Left kidney (tissue), 2 donors: ENCODE data around the gene MEIOSIN. TPM values are rescaled to one million over a fixed set of nuclear protein-coding genes. Genes with fewer than 3 reads are reported as not detected.
"Not testable (repeated sequence)": the region's sequence is repeated elsewhere in the genome, so short reads cannot be mapped to it uniquely, and the experiment has no call there.

Experiments used
- DNase-seq: peaks from one replicate; pipeline ENCODE4 v3.0.0-alpha.2; 2013
- polyA plus RNA-seq: library from polyadenylated mRNA; unstranded; fragments of 120-200 nt; gene quantifications from one replicate; pipeline ENCODE4 v1.2.1, GENCODE V29; 2013; ENCODE audit not compliant: insufficient read length

Gene MEIOSIN
- polyA plus RNA-seq, 1 donor: not detected

DNA sequence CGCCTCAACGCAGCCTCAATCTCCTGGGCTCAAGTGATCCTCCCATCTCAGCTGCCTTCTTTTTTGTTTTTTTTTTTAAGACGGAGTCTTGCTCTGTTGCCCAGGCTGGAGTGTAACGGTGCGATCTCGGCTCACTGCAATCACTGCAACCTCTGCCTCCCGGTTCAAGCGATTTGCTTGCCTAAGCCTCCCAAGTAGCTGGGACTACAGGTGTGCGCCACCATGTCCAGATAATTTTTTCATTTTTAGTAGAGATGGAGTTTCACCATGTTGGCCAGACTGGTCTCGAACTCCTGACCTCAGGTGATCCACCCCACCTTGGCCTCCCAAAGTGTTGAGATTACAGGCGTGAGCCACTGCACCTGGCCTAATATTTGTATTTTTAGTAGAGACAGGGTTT is 13.2 kb upstream of the MEIOSIN start:
- not testable (repeated sequence) for DNase-seq

DNA sequence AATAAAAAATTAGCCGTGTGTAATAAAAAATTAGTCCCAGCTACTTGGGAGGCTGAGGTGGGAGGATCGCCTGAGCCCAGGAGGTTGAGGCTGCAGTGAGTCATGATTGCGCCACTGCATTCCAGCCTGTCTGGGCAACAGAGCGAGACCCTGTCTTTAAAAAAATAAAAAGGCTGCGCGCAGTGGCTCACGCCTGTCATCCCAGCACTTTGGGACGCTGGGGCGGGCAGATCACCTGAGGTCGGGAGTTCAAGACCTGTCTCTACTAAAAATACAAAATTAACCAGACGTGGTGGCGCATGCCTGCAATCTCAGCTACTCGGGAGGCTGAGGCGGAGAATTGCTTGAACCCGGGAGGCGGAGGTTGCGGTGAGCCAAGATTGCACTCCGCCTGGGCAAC is 4.6 kb upstream of the MEIOSIN start:
- DNase-seq: not testable (repeated sequence)

DNA sequence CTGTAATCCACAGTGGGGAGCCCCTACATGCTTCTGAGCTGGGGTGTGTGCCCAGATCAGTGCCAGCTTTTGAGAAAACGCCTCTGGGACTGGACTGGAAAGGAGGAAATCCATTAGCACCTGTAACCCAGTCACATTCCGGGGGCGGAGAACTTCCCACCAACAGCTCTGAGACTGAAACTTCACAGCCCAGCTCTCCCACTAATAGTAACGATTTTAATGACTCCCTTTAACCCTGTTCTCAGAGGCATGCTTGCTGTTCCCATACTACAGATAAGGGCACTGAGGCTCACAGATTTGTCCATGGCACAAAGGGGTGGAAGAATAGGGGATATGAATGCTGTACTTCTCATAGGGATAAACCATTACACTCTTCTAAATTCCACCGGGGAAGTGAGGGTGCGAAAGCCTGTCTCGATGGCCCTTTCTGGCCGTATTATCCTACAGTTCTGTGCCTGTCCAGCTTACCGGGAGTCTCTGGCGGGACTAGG is 3.4 kb upstream of the MEIOSIN start:
- no peak for DNase-seq

DNA sequence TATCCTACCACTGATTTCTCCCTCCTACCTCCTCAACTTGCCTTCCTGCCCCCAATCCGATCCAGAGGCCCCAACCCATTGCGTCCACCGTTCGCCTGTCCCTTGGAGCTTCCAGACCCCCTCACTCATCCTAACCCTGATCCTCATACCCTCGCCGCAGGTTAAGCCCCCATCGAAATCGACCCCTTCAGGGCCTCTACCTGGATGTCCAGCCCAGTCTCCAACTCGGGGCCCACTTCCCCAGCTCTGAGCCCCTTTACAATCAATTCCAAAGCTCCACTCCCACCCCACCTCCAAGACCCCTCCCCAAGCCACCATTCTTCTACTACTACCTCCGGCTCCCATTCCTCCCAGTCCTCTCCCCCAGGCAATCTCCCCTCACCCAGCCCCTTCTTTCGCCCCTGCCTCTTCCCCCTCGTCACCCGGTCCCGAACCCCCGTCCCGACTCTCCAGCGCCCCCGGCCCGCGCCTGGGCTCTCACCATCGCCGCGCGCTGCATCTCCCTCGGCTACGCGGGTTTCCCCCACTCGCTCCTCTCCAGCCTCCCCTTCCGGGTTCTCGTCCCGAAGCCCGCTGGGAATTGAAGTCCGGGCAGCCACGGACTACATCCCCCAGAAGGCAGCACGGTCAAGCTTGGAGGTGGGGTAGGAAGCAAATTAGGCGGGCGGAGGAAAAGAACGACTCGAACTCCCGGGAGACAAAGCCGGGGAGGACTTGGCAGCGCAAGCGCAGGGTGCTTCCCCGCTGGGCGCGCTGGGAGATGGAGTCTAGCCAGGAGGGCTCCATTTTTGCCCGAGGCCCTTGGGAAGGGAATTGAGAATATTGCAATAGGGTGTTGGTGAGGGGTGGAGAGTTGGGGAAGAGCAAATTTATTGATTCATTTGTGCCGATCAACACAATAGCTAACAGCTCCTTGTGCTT is 2.6 kb upstream of the MEIOSIN start, which contains the start of gene FBXO46:
FBXO46 (minus strand) TSS at position 529 of the 921 bp plus-strand sequence. CDS start 17,401 bp downstream, outside the sequence.
- peak; percentile 97 for DNase-seq

DNA sequence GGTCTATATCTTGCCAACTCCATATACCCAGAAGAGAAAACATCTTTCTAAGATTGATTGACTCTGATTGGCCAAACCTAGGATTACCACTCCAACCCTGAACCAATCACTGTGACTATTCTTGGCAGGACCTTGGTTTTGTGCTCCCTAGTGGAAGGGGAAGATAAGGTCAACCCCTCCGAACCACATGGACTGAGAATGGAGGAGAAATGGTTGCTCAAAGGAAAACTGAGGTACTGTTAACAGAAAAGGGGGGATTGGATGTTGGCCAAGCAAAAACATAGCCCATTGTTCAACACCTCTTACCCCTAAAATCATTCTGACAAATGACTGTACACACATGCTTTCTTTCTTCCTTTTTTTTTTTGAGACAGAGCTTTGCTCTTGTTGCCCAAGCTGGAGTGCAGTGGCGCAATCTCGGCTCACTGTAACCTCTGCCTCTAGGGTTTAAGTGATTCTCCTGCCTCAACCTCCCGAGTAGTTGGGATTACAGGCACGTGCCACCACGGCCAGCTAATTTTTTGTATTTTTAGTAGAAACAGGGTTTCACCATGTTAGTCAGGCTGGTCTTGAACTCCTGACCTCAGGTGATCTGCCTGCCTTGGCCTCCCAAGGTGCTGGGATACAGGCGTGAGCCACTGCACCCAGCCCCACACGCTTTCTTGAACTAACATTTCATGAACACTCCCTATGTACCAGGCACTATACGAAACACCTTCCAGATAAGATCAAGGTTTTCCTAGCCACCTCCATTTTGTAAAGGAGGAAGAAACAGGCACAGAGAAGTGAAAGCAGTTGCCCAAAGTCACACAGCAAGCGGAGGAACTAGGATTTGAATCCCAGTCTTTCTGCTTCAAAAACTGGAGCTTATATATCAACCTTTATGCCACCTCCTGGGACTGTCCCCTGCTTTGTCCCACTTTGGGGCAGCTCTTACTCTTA is 6.5 kb downstream of the MEIOSIN start:
- DNase-seq: no peak

DNA sequence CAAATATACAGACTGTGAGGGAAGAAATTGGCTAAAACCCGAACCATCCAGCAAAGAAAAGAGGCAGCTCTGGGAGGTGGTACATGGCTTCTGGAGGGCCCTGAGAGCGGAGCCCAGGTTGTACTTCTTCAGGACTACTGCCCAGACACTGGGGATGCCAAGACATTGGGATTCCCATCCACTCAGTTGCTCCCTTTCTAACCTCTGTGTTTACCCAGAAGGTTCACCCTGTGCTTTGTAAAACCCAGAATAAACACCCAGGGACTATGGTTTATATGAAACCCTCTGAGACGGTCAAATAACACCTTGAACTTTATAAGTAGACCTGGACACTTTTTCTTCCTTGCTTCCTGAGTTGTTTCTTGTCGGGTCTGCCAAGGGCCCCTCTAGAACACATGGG is 9.7 kb downstream of the MEIOSIN start:
- no peak for DNase-seq

DNA sequence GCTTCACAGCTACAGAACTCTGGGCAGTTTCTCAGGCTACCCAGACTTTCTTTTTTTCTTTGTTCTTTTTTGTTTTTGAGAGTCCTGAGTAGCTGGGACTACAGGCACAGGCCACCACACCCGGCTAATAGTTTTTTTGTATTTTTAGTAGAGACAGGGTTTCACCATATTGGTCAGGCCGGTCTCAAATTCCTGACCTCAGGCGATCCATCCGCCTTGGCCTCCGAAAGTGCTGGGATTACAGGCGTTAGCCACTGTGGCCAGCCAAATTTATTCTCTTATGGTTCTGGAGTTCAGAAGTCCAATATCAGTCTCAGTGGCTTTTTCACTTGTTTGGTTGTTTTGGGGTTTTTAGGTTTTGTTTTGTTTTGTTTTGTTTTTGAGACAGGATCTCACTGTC is 12.4 kb downstream of the MEIOSIN start:
- no peak for DNase-seq

DNA sequence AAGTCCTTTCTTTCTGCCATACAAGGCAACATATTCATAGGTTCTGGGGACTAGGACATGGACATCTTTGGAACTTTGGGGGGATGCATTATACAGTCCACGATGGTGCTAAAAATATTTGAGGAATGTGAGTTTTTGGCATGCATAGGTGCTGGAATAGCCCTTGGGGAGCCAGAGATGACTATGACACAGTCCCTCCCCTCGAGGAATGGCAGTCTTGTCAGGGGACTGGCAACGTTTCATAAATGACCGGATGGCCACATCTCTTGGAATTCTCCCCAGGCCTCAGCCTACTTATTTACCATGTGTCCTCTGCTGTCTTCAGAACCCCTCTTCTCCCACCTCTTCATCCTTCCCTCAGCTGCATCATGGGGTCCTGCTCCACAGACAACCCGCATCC is 13.6 kb downstream of the MEIOSIN start:
- no peak for DNase-seq

DNA sequence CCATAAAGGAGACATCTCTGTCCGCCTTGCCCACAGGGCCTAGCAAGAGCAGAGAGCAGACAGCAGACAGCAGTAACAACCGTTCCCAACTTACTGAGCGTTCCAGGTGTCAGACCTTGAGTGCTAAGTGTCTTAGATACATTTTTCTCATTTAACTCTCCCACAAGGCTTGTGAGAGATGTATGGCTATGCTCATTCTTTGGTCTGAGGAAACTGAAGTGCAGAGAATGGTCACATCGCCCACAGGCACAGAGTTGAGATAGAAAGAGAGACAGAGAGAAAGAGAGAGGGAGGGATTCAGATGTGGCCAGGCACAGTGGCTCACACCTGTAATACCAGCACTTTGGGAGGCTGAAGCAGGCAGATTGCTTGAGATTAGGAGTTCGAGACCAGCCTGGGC is 14.3 kb downstream of the MEIOSIN start:
- DNase-seq: no peak

DNA sequence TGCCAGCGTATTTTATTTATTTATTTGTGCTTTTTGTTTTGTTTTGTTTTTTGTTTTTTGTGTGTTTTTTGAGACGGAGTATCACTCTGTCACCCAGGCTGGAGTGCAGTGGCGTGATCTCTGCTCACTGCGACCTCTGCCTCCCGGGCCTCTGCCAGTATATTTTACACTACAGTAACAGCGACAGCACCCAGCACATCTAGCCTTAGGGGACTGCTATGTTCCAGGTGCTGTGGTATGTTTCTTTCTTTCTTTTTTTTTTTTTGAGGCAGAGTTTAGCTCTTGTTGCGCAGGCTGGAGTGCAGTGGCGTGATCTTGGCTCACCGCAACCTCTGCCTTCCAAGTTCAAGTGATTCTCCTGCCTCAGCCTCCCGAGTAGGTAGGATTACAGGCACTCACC is 18.2 kb downstream of the MEIOSIN start:
- not testable (repeated sequence) for DNase-seq

DNA sequence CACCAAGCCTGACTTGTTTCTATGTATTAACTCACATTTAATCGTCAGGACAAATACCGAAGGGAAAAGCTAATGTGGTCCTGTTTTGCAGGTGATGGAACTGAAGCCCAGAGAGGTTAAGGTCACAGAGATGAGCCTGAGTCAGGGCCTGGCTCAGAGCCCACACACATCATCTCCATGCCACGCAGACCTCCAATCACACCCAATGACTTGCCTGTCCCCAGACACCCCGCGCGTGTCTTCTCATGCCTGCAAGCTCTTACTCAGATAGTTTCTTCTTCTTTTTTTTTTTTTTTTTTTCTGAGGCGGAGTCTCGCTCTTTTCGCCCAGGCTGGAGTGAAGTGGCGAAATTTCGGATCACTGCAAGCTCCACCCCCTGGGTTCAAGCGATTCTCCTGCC is 19.4 kb downstream of the MEIOSIN start:
- no peak for DNase-seq

DNA sequence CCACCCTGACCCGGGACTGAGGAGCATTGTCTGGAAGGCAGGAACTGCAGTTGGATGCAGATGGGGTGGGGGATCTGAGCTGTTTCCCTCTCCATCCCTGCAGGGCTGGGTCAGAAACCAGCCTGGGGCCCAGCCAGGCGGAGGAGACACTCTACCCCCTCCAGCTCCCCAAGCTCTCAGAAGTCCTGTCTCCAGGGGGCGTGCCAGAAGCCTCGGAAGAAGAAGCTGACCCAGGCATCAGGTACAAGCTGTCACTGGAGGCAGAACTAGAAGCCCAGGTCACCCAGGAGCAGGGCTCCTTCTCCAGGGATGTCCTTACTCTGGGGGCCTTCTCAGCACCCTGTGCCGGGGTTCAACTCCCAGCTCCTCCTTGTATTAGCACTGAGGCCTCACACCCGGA is 20.3 kb downstream of the MEIOSIN start:
- DNase-seq: no peak

DNA sequence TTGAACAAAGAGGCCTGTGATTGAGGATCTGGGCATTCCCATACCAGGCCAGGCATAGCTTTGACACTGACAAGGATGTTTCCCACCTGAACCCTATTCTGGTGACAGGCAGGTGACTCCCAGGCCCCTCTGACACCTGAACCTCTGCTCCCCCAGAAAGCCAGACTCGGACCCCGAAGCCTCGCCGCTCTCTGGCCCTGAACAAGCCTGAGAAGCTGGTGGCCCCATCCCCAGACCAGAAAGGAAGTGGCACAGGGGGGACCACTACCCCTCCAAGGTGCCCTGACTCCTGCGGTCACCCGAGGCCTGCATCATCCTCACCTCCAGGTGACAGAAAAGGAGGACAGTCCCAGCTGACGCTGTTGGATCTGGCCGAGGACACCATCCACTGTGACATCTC is 21.1 kb downstream of the MEIOSIN start:
- no peak for DNase-seq

DNA sequence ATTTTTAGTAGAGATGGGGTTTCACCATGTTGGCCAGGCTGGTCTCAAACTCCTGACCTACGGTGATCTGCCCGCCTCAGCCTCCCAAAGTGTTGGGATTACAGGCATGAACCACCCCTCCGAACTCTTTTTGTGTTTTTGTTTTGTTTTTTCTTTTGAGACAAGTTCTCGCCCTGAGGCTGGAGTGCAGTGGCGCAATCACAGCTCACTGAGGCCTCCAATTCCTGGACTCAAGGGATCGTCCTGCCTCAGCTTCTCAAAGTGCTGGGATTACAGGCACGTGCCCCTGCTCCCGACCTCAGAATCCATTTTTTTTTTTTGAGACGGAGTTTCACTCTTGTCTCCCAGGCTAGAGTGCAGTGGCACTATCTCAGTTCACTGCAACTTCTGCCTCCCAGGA is 24.5 kb downstream of the MEIOSIN start:
- DNase-seq: no peak

DNA sequence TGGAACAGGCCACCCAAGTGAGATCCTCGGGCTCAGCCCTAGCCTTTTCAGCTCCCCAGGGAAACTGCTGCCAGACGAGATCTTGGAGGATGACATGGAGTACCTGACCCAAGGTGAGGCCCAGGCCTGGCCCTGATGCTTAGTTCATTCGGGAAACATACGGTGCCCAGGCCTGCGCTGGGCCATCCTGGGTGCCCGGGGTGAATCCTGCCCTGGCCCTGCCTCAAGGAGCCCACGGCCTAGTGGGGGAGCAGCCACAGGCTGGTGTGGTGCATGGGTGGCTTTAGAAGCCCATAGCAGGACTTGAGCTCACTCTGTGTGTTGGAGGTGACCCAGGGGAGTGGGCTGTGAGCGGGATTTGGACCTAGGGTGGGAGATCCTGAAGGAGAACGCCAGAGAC is 25.7 kb downstream of the MEIOSIN start:
- DNase-seq: no peak

DNA sequence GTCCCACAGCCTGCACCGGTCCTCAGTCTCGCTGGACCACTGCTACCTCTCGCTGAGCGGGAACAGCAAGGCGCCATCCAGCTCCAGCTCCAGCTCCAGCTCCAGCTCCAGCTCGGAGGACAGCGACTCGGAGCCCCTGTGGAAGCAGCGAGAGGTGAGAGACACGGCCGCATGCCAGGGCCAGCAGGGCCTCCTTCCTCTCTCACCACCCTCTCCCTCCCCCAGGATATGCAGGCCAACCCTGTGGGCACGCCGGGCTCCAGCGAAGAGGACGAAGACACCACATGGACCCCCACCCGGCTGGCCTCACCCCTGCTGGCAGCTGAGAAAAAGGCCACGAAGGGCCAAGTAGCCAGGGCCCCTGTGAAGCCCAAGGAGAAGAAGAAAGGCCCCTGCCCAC is 28.5 kb downstream of the MEIOSIN start:
- DNase-seq: no peak

DNA sequence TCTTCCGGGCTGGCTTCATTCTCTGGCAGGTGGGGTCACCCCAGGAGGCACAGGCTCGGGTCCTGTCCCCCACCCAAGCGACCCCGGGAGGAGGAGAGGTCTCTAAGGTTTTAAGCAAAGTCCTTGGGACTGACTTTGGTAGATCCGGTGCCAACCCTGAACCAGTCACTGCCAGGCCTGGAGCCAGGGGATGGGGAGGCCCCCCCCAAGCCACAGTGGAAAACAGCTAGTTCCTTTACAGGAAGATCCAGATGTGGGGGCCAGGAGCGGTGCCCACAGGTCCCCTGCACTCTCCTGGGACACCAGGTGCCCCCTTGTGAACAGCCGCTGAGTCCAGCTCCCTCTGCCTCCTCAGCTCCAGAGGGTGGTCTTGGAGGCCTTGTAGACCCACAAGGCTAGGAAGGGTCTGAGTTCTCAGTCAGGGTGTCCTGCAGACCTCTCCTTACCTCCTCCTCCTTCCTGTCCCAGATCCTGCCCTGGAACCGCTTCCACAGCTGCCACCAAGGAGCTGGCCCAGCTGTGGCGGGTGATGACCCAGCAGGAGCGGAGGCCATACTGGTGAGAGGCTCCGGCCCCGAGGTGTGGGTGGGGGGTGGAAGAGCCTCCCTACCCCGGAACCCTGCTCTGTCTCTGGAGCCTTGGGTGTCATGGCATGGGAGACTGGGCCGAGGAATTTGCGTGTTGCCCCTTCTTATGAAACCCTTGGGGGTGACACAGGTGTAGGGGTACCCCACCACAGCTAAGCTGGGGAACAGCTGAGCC is 29.8 kb downstream of the MEIOSIN start:
- no peak for DNase-seq

DNA sequence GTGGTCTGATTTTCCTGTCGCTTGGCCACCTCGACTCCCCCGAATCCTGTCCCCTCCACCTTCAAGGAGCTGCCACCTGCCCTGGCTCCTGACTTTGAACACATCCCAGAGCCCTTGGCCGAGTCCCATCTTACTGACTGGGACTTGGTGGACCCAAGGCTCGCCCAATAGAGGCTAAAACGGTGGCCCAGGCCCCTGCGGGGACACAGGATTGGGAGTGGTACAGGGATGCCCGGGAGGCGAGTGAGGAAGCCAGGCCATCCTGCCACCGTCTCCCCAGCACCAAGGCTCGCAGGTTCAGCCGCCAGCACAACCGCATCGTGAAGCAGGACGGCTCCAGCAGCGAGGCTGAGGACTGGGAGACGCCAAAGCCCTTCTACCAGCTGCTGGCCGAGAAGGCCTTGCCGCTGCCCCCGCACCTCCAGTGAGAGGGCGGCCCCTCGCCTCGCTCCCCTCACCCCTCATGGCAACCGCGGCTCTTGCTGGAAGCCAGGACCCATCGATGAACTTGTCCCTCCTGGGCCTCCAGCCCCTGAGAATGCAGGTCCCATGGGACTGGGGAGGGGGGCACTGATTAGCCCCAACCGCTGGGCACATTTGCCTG is 30.6 kb downstream of the MEIOSIN start:
- no peak for DNase-seq

DNA sequence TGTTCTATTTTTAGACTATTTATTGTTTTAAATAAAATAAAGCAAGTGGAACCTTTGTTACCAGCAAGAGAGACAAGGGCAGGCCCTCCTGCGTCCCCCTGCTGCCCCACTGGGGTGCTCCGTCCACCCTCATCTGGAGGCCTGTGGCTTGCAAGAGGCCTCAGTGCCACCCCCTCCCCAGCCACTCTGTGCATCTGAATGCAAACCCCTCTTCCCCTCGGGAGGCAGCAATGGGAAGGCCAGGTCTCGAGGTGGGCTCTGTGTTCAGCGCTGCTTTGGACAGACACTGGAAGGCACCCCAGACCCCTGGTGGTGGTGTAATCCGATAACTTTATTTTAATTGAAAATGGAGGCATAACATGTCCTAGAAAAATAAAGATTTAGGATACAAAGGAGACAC is 31.2 kb downstream of the MEIOSIN start:
- DNase-seq: no peak

DNA sequence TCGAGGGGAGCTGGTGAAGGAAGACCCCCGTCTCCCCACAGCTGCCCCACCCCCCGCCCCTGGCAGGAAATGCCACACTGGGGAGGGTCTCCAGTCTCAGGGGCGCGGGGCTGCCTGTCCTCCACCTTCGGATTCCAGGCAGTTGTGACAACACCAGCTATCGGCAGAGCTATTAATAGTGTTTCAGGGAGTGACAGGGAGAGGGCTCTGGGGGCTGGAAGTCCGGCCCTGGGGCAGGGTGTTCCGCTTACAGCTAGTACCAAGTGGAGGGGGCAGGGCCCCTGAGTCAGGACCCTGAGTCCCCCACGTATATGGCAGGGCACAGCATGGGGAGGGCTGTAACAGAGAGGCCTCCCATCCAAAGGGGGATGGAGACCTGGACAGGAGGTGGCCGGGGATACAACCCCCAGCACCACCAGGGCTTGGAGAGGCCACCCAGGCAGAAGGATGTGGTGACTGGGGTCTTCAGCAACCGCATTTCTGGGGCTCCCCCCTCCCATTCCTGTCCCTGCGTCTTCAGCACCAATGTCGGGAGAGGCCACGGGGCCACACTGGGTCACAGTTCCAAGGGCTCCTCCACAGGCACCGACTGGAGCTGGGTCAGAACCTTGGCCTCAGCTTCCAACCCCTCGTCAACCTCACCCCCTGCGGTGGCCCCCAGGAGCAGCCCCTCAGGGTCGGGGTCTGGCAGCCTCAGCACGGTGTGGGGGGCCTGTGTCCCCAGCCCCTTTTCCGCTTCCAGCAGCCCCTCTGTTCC is 31.9 kb downstream of the MEIOSIN start:
- no peak for DNase-seq
